Stimulated activated CD8-positive, alpha-beta memory T cell treated with anti-CD3 and anti-CD28 coated beads, Interleukin-7, amount 100 ng/mL, for 1 hour (primary cell): ENCODE measurements around the gene CEP104.

Experiments
- DNase-seq, 2 donors: peaks; one replicate each; pipeline ENCODE4 v3.0.0-alpha.2; 2020; ENCODE audit warnings: low read depth in 2 of 2

CEP104 gene

DNA sequence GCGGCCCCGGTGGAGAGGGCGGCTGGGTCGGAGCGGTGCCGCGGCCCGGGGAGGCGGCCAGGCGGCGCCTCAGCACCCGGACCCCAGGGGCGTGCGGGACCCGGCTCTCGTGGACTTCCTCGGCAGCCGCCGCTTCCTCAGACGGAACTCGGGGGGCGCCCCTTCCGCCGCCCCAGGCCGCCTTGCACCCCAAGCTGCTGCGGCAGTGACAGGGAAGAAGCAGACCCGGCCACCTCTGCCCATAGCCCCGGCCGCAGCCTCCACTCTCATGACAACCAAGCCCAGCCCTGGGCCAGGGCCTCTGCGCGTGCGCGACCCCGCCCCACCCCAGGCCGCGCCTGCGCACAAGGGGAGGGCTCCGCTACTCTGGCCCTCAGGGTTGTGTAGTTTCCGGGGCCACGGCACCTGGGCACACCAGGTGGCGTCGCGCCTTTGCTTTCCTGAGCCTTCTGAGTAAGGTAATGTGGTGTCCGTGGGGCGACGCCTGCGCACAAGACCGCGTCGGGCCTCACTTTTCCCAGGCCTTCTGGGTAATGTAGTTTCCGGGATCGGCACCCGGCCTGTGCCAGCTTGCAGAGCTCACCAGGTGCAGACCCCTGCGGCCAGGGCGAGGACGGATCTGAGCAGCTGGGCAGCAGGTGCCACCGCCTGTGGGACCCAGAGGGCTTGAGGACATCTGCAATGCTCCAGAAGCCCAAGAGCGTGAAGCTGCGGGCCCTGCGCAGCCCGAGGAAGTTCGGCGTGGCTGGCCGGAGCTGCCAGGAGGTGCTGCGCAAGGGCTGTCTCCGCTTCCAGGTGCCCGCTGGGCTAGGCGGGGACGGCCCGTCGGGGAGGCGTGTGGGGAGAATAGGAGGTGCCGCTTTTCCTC is at the start of gene CEP104, which contains the start of gene DFFB:
Gene CEP104 (minus strand): TSS at position 289 of the 868 bp plus-strand sequence. CDS start 4,804 bp downstream, outside the sequence.
Gene DFFB (plus strand): TSS at position 554 of the 868 bp plus-strand sequence. CDS start 128 bp downstream, at position 682.
- DNase-seq: peak; percentile 92 to 95

- no peak for DNase-seq
Measured at GRCh38 chr1:3906672-3907020, 49.6 kb upstream of the CEP104 start.

- no peak for DNase-seq
Measured at GRCh38 chr1:3905953-3906671, 49.1 kb upstream of the CEP104 start.

GRCh38 chr1:3905266-3905952 is 48.4 kb upstream of the CEP104 start:
- DNase-seq: no peak

- DNase-seq: no peak
Measured at GRCh38 chr1:3904843-3905185, 47.8 kb upstream of the CEP104 start.

- DNase-seq: no peak
Measured at GRCh38 chr1:3904006-3904842, 47.2 kb upstream of the CEP104 start.

- no peak for DNase-seq
Measured at GRCh38 chr1:3903141-3904005, 46.4 kb upstream of the CEP104 start.

- no peak for DNase-seq
Measured at GRCh38 chr1:3902571-3903091, 45.6 kb upstream of the CEP104 start.

- DNase-seq: no peak
Measured at GRCh38 chr1:3902111-3902511, 45.1 kb upstream of the CEP104 start.

DNA sequence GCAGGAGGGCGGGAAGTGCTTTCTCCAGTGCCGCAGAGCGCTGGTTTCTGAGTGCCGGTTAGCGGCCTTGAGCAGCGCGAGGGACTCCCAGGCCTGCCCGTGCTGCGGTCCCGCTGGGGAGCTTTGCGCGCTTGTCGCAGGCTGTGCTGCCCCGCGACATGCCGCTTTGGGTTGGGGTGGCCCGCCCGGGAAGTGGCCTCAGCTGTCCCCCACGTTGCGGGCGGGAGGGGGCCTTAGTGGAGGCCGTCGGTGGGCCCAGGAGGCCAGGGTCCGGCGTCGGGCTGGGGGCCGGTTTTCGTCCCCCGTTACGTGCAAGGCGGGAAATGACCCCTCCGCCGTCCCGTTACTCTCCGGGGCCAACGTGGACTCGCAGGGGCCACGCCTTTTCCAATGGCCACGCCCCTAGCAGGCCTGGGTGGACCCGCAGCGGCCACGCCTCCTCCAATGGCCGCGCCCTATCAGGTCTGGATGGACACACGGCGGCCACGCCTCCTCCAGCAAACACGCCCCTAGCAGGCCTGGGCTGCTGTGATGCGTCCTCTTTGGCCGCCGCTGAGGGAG is 44.0 kb upstream of the CEP104 start:
- peak; percentile 63 to 65 for DNase-seq

DNA sequence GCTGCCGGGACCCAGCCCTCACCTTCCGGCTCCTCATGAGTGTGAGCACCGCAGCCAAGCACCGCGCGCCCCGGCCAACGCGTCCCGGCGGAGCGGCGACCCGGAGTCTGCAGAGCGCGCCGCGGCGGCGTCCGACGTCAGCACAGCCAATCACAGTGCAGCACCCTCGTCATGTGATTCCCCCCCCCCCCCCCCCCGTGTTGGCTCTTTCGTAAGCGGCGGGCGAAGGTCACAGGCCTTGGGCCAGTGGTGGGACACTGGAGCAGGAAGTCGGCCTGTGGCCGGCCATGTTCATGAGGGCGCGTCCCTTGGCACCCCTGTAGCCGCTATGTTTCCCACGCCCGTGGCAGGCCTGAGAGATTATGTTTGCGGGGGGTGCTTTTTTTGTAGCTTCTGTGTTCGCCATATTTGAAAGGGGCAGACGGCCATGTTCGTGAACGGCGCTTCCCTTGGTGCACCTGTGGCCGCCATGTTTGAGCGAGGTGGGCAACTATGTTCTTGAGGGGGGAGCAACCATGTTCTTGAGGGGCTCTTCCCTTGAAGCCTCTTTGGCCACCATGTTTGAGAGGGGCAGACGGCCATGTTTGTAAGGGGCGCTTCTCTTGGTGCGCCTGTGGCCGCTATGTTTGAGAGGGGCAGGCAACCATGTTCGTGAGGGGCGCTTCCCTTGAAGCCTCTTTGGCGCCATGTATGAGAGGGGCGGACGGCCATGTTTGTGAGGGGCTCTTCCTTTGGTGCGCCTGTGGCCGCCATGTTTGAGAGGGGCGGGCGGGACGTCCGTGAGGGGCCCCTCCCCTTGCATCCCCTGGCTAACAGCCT is 43.3 kb upstream of the CEP104 start, which contains the start of gene C1orf174:
Gene C1orf174 (minus strand): TSS at position 123 of the 819 bp plus-strand sequence. CDS start 86 bp downstream, at position 37.
- peak; percentile 79 to 82 for DNase-seq

DNA sequence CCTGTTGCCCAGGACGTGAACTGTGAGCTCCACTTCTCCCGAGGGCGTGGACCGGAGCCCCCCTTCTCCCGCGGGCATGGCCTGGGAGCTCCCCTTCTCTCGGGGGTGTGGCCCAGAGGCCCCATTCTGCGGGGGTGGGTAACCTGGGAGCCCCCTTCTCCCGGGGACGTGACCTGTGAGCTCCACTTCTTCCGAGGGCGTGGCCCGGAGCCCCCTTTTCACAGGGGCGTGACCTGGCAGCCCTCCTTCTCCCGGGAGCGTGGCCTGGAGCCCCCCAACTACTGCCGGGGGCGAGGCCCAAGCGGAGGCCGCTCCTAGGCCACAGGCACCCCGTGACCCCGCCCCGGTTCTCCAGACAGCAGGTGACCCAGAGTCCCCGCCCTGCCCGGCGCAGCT is 42.7 kb upstream of the CEP104 start:
- DNase-seq: no peak

DNA sequence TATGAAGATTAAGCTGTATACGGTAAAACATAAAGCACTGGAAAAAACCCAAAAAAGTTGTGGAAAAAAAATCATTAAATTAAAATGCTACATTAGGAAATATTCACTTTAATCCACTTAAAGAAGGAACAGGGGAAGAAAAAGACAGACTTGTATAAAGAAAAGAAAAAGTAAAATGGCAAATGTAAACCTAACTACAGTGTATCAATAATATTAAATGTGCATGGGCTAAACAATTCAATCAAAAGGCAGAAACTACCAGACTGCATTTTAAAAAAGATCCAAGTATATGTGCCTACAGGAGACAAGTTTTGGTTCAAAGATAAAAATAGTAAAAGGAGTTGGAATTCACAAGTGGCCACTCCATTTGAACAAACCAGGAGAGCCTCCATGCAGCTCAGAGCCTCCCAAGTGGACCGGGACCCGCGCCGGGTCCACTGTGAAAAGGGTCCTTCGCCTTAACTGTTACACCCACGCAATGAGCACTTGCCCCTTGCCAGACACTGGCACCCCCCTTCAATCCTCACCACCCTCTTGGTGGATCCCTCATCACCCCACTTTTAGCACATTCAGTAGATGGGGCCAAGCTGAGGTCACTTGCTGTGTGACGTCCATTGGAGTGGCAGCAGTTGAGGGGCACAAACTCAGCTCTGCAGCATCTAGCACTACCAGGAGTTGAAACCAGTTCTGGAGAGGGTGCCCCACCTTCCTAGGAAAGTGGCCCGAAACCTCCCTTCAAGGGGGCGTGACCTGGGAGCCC is 42.2 kb upstream of the CEP104 start:
- no peak for DNase-seq

GRCh38 chr1:3898475-3898735 is 41.4 kb upstream of the CEP104 start:
- no peak for DNase-seq

DNA sequence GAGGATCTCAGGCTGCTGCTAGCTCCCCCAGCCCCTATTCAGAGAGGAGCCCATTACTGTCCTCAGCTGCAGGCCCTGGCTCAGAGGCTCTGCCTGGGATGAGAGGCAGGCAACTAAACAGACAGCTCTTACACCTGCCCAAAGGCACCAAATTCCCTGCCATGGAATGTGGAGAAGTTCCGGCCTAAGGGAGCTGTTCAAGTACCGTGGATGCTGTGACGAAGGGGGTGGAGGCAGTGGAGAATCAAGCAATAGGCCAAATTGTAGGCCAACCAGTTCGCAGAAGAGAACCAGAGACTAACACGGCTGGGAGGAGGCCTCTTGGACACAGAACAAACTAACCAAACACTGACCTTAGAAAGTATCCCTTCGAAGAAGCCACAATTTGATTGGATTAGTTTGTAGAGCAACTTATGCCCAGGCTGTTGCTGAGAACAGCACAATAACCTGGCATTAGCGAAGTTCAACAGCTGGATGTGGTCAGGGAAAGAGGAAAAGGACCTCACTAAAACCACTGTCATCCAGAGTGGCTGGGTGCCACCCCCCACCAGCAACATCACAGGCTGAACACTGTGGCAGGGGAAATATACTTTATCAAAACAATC is 39.5 kb upstream of the CEP104 start:
- DNase-seq: no peak

- DNase-seq: no peak
Measured at GRCh38 chr1:3895951-3896325, 38.9 kb upstream of the CEP104 start.

DNA sequence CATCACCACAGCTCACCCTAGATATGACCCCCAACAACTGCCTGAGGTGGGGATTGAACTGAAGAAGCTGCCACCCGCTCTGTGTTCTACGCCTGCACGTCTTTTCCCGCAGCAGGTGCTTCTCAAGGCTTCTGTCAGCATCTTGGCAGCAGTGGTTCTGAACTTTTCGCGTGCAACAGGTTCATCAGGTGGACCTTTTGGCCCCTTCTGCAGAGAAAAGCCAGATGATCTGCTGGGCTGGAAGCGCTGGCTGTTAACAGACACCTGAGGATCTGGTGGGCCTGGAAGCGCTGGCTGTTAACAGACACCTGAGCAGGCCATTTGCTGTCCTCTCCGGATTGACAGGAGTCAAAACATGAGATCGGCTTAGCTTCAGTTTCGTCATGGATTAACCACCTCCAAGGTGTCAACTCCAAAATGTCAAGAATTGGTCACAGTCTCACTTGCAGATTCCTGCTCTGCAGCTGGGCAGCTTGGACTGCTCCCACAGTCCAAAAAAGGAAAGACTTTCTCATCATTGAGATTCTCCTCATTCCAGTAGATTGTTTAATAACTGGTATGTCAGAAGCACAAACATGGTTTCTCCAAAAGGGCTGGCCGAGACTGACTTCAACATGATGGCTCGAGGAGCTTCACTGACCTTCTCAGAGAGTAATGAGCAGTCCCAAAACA is 38.4 kb upstream of the CEP104 start:
- DNase-seq: no peak
